HG03103 (cell line): ENCODE data around the gene TRAPPC12.
A peak's percentile ranks its signal among the peaks of the same experiment; 100 is the strongest.
"Not testable (repeated sequence)": the region's sequence is repeated elsewhere in the genome, so short reads cannot be mapped to it uniquely, and the experiment has no call there.

Experiments used
- ATAC-seq: cut with Tn5 transposase; IDR thresholded peaks from one replicate; pipeline ENCODE4 v1.9.1; 2021; ENCODE audit warnings: low read depth; ENCODE audit not compliant: unreplicated experiment

Gene TRAPPC12

DNA sequence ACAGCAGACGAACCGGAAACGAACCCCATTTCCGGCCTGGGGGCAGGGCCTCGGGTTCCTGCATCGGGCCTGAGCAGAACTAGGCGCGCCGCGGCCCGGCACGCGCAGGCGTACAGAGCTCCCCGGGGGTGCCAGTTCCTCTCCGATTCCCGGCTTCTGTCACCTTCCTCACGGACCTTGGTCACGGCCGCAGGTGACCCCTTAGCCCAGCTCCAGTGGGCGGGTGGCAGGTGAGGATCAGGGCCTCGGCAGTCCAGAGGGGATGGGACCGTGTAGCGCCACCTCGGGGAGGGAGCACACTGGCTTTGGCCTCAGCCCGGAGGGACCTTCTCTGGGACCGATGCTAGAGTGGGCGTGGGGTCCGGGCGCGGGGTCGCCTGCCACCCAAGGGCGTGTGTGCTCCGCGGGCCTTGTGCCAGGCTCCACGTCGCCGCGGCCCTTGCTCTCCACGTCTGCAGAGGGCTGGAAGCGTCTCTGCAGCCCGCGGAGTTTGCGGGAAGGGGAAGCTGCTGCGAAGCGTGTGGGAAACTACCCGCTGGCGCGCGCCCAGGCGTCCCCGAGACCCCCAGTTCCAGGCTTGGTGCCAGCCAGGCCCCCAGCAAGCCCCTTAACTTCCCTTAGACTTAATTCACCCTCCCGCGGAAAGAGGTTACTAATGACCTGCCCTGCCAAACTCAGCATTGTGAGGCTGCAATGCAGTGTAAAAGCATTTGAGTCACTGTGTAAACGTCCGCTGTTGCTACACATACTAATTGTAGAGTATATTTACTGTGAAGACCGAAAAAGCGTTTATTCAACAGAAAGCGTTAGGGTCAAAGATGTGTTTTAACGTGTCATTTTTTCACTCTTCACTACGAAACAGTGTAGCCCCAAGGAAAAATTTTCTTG is at the start of gene TRAPPC12:
TSS of gene TRAPPC12 (plus strand) at position 48 of the 888 bp plus-strand sequence. CDS start 7,930 bp downstream, outside the sequence.
- peak; percentile 70 for ATAC-seq

DNA sequence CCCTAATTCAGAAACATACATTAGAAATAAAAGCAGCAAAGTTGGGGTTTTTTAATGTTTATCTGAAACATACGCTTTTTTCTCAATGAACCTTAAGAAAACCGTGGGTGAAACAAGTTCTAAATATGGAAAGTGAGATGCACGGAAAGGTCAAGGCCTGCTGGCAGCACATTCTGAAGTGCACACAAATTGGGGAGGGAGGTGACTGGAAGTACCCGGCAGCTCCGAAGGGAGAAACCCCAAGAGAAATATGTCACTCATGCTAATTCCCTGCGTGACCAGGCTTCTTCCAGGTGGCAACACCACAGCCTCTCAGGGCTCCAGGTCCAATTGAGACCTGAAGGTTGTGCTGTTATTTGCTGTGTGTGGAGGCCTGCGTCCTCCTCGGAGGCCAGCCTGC is 47.4 kb upstream of the TRAPPC12 start:
- no peak for ATAC-seq

DNA sequence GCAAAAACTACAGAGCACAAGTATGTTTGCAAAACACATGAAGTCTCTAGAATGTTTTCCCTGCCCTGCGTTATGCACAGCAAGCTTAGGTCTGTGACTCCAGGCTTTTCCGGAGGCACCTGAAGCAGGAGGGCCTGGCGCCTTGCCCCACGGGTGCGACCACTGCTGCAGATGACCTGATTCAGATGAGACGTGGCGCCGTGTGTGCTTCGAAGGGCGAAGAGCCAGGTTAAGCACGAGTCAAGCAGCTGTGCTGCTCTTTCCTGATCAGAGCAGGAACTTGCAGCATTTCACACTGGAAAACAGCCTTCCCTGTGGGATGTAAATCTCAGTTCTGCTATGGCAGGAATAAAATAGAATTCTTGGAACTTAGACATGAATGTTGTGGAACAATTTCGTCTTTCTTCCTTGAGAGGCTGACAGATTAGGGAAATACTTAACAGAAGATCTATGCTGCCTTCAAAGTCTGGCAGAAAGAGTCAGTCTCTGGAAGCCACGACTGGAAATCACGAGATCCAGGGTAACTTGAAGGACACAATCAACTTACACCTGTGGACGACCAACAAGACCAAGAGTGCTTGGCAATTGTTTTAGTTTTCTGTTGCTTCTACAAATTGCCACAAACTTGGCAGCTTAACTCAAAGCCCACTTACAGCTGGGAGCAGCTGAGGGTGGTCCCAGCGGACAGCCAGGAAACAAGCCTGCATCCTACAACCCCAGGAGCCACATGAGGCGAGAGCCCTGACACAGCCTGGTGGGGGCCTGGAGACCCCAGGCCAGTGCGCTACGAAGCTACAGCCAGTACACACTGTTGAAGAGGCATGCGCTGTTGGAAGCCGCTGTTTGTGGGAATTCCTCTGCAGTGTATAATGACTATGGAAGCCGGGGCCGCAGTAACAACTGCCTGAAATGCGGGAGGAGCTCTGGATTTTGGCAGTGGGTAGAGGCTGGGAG is 44.8 kb upstream of the TRAPPC12 start:
- ATAC-seq: no peak

DNA sequence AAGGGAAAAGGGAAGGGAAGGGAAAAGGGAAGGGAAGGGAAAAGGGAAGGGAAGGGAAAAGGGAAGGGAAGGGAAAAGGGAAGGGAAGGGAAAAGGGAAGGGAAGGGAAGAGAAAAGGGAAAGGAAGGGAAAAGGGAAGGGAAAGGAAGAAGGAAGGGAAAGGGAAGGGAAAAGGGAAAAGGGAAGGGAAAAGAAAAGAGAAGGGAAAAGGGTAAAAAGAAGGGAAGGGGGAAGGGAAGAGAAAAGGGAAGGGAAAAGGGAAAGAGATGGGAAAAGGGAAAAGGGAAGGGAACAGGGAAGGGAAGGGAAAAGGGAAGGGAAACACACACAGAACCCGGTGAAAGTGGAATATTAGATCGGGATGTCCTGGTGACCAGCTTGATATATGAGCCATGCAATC is 42.6 kb upstream of the TRAPPC12 start:
- no peak for ATAC-seq

DNA sequence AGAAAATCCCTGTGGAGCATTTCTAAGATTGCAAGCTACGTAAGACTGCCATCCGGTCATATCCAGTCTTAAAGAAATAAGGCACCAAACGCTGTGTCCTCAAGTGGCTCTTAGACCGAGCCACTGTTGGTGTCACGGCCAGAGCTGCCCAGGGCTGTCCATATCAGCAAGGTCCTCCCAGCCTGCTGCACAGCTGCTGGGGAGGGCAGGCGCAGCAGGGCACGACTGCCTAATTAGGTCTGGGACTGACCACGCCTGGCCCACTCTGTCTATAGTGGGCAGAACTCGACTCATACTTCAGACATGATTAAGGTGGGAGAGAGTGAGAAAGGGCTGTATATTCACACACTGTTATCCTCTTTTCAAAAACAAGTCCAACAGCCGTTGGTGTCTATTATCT is 41.2 kb upstream of the TRAPPC12 start:
- ATAC-seq: no peak

DNA sequence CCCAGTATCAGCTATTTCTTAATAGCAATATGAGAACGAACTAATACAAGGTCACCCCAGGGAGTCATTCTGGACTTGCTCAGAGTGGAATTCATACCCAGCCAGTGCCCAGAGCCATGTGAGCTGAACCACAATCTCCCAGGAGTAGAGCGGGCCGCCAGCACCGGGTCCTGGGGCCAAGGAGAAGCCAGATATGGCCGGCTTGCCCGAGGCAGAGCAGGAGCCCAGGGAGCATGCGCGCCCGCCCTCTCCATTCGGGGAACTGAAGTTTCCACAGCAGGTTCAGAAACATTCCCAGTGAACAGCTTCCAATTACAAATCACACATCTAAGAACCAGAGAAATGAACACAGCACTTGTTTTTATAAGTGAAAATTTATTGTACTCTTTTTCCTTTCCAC is 39.4 kb upstream of the TRAPPC12 start:
- no peak for ATAC-seq

DNA sequence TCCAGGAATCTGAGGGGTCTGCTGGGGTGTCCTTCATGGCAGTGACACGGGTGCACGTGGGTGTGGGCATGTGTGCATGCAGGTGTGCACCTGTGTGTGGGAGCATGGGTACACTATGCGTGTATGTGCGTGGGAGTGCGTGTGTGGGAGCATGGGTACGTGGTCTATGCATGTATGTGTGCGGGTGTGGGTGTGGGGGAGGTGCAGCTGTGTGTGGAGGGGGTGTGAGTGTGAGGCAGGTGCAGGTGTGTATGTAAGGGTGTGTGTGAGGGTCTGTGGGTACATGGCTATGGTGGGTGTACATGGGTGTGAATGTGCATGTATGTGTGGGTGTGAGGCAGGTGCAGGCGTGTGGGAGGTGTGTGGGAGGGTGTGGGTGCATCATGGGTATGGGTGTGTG is 38.2 kb upstream of the TRAPPC12 start:
- ATAC-seq: no peak

DNA sequence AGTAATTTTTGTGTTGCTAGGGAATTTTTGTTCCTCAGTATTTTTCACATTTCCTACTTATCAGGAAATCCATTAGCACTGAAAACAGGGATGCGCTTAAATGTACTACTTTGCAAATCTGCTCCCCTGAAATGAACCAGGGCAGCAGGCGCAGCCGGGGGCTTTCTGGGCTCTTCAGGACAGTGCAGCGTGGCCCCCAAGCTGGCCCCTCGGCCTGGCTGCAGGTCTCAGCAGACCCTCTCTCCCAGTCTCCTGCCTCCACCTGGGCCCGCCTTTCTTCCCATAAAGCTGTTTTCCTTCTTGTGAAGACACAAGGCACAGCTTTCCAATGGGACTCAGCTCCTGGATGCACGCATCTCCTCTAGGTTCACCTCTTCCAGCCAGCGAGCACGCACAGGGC is 37.2 kb upstream of the TRAPPC12 start:
- no peak for ATAC-seq

DNA sequence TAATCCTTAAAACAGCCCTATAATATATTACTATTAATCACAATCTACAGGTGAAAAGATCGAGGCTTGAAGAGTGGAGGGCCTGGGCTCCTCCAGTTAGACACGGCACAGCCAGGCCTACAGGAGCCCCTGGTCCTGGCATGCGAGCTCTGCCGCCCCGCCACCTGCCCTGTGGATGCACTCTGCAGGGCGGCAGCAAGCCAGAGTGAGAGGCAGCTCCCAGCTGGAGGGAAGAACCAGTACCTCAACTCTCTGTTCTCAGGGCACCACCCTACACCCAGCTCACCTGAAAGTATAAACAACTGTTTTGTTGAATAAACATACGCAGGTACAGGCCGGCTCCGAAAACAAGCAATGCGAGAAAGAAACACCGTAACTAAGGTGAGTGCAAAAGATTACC is 36.5 kb upstream of the TRAPPC12 start:
- ATAC-seq: no peak

DNA sequence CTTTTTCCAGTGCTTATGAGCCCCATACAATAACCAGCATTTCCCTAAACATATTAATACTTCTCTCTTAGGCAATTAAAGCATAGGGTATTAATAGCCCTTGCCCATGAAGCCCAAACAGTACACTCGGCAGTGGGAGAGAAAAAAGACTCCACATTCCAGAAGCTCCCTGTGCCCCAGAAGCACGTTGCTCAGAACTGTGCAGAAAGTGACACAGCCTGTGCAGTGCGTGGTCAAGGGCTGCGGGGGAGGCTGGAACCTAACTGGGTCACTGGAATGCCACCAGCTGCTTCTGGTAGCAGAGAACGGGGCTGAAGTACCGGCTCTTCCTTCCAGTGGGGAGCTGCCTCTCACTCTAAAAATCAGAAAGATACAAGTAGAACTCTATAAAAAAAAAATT is 34.6 kb upstream of the TRAPPC12 start:
- no peak for ATAC-seq

DNA sequence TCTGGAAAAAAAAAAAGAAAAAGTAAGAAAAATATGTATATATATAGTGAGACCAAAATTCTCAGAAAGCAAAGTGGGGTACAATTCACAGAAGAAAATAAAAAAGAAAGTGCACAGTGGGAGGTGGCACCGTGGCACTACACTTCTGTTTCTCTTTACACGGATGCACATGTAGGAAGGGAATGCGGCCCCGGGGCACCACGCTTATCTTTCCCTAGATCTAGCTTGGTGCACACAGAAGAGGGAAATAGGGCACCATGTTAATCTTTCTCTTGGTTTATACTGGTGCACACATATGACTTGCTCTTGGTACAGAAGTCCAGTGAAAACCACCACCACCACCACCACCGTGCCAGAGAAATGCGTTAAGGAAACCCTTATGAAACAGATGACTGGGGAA is 33.9 kb upstream of the TRAPPC12 start:
- no peak for ATAC-seq

DNA sequence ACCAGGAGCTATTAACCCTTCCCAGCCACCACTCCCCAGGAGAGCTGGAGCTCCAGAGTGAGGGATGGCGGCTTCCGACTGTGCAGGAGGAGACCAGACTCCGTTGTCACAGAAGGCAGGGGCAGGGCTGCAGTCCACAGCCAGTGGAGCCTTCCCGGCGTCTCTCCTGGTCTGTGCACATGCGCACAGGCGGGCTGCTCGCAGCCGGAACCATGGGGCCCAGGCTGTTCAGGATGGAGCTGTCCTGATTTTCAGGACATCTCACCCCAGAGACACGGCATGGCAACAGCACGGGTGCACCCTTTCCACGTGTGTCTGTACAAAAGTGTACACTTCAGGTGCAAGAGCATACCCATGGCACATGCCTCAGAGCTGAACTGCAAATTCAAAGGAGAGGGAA is 30.7 kb upstream of the TRAPPC12 start:
- no peak for ATAC-seq

DNA sequence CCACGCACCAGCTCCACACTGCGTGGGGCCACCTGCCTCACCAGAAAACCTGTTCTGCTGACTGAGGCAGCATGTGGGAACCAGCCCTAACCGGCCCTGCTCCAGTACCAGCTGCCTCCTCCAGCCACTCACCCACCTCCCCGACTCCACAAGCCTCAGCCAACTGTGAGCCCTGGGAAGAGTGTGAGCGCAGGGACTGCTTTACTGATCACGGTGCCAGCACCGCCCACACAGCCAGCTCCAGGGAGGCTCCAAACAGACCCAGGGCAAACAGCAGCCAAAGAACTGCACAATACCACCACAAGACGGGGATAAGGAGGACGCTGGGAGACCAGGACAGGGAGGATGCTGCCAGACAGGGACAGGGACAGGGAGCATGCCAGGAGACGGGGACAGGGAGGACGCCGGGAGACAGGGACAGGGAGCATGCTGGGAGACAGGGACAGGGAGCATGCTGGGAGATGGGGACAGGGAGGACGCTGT is 30.2 kb upstream of the TRAPPC12 start:
- ATAC-seq: no peak

DNA sequence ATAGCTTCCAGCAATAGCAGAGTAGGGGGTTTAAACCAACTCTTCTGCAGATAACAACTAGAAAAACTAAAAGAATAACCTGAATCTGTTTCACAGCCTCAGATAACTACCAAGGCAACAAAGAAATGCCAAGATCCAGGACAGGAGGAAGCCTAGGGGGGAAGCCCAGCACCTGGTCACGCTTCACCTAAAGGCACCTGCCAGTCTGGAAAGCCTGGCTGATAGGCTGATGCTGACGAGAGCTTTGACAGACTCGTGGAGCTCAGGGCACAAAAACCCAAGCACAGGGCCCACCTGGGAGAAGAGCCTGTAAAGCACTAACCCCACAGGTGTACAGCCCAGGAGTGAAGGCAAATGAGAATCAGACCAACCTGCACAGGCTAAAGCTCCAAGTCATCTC is 24.5 kb upstream of the TRAPPC12 start:
- ATAC-seq: no peak

DNA sequence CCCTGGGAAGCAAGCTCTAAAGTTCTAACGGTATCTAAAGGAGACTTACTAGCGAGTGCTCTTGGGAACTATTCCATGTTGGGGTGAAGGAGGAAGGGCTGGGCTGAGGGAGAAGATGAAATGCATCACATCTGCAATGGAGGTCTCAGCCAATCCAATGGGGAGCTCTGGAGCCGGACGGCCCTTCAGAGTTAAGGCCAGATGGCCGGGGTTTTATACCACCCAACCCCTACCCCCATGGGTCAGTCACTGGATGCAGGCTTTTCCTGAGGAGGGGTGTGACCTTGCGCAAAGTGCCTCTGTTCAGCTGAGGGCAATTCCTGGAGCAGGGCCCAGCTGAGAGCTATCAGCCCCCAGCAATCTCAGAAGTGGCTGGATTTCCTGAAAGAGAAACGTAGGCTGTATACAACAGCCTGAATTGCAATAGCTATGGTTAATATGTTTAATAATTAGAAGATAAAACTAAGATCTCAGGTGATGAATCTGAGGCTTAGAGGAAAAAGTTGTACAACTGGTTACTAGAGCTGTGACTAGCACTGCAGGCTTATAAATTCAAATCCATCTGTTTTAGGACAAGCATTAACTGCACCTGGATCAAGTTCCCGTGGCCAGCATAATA is 23.4 kb upstream of the TRAPPC12 start:
- ATAC-seq: no peak

DNA sequence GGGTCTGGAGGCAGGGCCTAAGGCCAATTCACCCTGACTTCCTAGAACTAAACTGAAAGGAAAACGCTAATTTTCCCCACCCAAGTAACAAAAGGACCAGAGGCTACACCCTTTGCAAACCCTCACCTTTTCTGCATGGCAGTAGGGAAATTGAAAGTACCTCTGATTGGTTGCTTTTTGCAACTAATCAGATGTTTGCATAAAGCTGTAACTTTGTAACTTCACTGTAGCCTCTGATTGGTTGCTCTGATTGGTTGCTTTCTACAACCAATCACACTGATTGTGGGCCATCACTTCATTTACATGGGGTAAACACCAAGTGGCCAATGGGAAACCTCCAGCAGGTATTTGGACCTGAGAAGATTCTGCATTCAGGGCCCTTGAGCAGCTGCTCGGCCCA is 22.7 kb upstream of the TRAPPC12 start:
- ATAC-seq: no peak

DNA sequence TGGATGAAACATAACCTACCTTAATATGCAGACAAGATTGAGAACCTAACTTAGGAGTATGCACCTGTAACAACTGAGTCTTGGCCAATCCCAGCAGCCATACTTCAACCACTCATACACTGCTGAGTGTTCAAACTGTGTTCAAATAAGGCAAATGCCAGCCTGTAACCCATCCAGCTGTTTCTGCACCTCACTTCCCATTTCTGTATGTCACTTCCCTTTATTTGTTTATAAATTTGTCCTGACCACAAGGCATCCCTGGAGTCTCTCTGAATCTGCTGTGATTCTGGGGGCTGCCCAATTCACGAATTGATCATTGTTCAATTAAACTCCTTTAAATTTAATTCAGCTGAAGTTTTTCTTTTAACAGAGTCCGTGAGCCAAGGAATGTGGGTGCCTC is 22.0 kb upstream of the TRAPPC12 start:
- ATAC-seq: not testable (repeated sequence)

DNA sequence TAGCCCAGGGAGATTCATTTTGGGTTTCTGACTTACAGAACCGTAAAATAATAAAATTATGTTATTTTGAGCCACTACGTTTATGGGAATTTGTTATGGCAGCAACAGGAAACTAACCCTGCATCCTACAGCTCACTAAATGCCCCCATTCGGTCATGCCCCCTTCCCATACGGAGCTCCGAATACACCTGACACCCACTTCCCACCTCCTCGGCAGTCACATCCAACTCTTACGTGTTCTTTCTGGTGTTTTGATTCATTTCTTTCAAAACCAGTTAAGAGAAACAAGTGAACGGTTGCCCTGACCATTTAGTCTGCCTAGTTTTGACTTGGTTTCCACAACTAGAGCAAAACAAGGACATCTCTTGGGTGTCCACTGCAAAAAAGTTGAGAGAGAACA is 21.6 kb upstream of the TRAPPC12 start:
- no peak for ATAC-seq

DNA sequence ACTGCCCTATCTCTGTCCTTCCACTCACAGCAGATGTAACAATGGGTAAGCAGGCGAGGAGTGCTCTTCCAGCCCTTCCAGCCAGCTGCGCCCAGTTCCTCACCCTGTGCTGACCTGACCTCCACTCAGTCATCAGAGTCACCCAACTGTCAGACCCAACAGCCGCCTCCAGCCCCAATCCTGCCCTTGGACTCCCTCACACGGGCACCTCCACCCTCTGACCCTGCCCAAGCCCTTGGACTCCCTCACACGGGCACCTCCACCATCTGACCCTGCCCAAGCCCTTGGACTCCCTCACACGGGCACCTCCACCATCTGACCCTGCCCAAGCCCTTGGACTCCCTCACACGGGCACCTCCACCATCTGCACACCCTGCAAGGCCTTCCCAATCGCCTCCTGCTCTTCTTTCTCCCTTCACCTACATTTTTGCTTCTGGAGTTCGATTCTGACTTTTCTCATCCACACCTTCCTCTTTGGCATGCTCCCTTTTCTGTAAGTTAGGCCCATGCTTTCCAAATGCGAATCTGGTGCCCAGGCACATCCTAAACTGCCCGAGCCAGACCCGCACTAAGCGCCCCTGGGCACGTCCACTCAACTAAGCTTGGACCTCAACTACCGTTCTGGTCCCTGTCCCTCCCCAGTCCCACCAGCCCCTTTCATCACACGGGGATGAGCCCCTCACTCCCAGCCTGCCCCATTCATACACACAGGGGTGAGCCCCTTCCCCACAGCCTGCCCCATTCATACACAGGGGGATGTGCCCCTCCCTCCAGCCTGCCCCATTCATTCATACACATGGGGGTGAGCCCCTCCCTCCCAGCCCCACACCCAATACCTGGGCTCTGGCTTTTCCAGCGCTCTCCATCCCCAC is 17.7 kb upstream of the TRAPPC12 start:
- ATAC-seq: no peak

DNA sequence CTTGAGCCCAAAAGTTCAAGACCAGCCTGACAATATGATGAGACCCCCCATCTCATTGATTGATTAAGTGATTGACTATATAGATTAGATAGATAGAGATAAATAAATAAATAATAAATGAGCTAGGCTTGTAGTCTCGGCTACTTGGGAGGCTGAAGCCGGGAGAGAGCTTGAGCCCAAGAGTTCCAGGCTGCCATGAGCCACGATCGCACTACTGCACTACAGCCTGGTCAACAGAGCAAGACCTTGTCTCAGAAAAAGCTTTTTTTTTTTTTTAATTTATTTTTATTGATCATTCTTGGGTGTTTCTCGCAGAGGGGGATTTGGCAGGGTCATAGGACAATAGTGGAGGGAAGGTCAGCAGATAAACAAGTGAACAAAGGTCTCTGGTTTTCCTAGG is 14.3 kb upstream of the TRAPPC12 start:
- no peak for ATAC-seq
